DND-41 (cell line): ENCODE results near the gene TERF2IP.

Experiments used
- EZH2 ChIP-seq: IDR thresholded peaks from 3 replicates; pipeline ENCODE4 v1.6.1; 2012; ENCODE audit warnings: borderline replicate concordance, low read depth, mild to moderate bottlenecking, moderate library complexity, low read length, inconsistent platforms; ENCODE audit not compliant: severe bottlenecking
- TF ChIP-seq, protein P1 (sequence below): IDR thresholded peaks from 2 replicates; pipeline ENCODE4 v1.5.1; 2012; ENCODE audit warnings: borderline replicate concordance, low read length, moderate library complexity, mild to moderate bottlenecking; ENCODE audit not compliant: poor library complexity, severe bottlenecking; ENCODE audit errors: extremely low read depth

DNA sequence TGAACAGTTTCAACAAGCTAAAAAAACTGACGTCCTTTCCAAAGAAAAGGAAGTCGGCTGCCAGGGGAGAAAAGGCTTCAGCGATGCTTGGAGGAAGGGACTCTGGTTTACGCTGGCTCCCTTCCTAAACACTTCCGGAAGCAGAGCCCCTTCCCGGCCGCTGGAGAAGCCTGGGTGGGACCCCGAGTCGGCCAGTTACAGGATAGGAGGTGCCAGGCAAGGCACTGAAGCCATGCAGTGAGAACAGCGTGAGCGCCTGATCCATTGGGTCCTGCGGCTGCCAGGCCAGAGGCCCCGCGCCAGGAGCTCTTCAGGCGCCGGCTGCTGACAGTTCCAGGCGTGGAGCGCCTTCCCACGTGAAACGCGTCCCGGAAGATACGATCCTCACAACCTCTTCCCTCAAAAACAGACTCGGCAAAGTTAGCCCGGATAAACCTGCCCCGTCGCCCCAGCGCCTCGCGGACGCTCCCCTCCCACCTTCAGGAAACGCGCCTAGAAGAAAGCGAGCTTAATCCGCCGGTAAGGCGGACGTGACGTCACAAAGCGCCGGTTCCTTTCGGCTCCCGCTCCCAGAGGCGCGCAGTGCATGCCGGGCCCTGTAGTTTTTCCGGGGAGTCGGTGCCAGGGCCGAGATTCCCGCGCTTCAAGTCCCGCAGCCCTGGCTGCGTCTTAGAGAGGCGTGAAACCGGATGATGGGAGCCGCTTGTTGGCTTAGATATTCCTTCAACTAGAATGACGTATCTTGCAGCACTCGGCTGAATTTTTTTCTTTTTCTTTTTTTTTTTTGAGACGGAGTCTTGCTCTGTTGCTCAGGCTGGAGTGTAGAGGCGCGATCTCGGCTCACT is 24.6 kb upstream of the TERF2IP start, which contains the start of gene ADAT1:
- TF ChIP-seq EZH2: no peak
- TF ChIP-seq, protein P1, sequence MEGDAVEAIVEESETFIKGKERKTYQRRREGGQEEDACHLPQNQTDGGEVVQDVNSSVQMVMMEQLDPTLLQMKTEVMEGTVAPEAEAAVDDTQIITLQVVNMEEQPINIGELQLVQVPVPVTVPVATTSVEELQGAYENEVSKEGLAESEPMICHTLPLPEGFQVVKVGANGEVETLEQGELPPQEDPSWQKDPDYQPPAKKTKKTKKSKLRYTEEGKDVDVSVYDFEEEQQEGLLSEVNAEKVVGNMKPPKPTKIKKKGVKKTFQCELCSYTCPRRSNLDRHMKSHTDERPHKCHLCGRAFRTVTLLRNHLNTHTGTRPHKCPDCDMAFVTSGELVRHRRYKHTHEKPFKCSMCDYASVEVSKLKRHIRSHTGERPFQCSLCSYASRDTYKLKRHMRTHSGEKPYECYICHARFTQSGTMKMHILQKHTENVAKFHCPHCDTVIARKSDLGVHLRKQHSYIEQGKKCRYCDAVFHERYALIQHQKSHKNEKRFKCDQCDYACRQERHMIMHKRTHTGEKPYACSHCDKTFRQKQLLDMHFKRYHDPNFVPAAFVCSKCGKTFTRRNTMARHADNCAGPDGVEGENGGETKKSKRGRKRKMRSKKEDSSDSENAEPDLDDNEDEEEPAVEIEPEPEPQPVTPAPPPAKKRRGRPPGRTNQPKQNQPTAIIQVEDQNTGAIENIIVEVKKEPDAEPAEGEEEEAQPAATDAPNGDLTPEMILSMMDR: no peak
